HepG2 (cell line): ENCODE data around the gene MICALL2. TPM values are rescaled to one million over a fixed set of nuclear protein-coding genes. Genes with fewer than 3 reads are reported as not detected.

Source experiments
- CENPT ChIP-seq: sonication (generic); formaldehyde crosslinking; IDR thresholded peaks from 2 replicates; pipeline ENCODE4 v1.8.0; 2022; ENCODE audit warnings: low read depth, mild to moderate bottlenecking, moderate library complexity, missing genetic modification reagents
- FOXC1 ChIP-seq: sonication (generic); formaldehyde crosslinking; IDR thresholded peaks from 2 replicates; pipeline ENCODE4 v1.8.0; 2022; ENCODE audit warnings: mild to moderate bottlenecking, missing genetic modification reagents, borderline replicate concordance
- HES4 ChIP-seq: sonication (generic); formaldehyde crosslinking; IDR thresholded peaks from 2 replicates; pipeline ENCODE4 v1.9.0; 2021; ENCODE audit warnings: mild to moderate bottlenecking, missing genetic modification reagents, borderline replicate concordance
- MTA3 ChIP-seq: sonication (generic); formaldehyde crosslinking; IDR thresholded peaks from 2 replicates; pipeline ENCODE4 v1.4.0; 2020; ENCODE audit warnings: missing genetic modification reagents
- NPAS2 ChIP-seq: sonication (generic); formaldehyde crosslinking; IDR thresholded peaks from 2 replicates; pipeline ENCODE4 v1.8.0; 2022; ENCODE audit warnings: mild to moderate bottlenecking, missing genetic modification reagents, borderline replicate concordance
- NR0B2 ChIP-seq: sonication (generic); formaldehyde crosslinking; IDR thresholded peaks from 2 replicates; pipeline ENCODE4 v1.4.0; 2020; ENCODE audit warnings: mild to moderate bottlenecking, missing genetic modification reagents
- POGK ChIP-seq: sonication (generic); formaldehyde crosslinking; conservative IDR thresholded peaks from 2 replicates; pipeline ENCODE4 v1.8.0; 2022; ENCODE audit warnings: mild to moderate bottlenecking, moderate library complexity, missing genetic modification reagents
- SIX1 ChIP-seq: sonication (generic); formaldehyde crosslinking; IDR thresholded peaks from 2 replicates; pipeline ENCODE4 v1.4.0; 2020; ENCODE audit warnings: missing genetic modification reagents, borderline replicate concordance
- XRCC5 ChIP-seq: fragments of 200-400 bp; formaldehyde crosslinking; optimal IDR thresholded peaks from 2 replicates; pipeline ENCODE3; 2017; ENCODE audit warnings: mild to moderate bottlenecking, low read length
- ZBED4 ChIP-seq: sonication (generic); formaldehyde crosslinking; IDR thresholded peaks from 2 replicates; pipeline ENCODE4 v1.4.0; 2020; ENCODE audit warnings: missing genetic modification reagents, borderline replicate concordance
- ZFP36L2 ChIP-seq: sonication (generic); formaldehyde crosslinking; IDR thresholded peaks from 2 replicates; pipeline ENCODE4 v1.4.0; 2020; ENCODE audit warnings: missing genetic modification reagents
- ZHX2 ChIP-seq, 2 experiments: sonication (generic) in 1 of 2; formaldehyde crosslinking in 1 of 2; IDR thresholded peaks; 2 replicates each; pipeline versions ENCODE4 v1.6.1 to v1.9.0; 2014 to 2022; ENCODE audit warnings: antibody characterized with exemption in 1 of 2, borderline replicate concordance in 1 of 2, inconsistent platforms in 1 of 2, low read depth in 1 of 2, missing genetic modification reagents in 1 of 2
- ZNF350 ChIP-seq: sonication (generic); formaldehyde crosslinking; IDR thresholded peaks from 2 replicates; pipeline ENCODE4 v1.4.0; 2020; ENCODE audit warnings: mild to moderate bottlenecking, low read depth, missing genetic modification reagents, borderline replicate concordance
- ZNF773 ChIP-seq: sonication (generic); formaldehyde crosslinking; IDR thresholded peaks from 2 replicates; pipeline ENCODE4 v1.4.0; 2020; ENCODE audit warnings: missing genetic modification reagents, borderline replicate concordance
- polyA plus RNA-seq, 8 experiments: library from polyadenylated mRNA; depleted of rRNA in 3 of 8; stranded (reverse) in 7 of 8; unstranded in 1 of 8; fragments of >200 nt; fragmentation: Illumina TruSeq in 4 of 8; extraction: Trizol in 4 of 8; gene quantifications; 2 replicates each; pipeline versions ENCODE4 v1.2.1 to v1.2.3, GENCODE V29; 2011 to 2016; ENCODE audit warnings: low read depth in 4 of 8, missing spikeins in 1 of 8, mixed read lengths in 1 of 8; ENCODE audit not compliant: insufficient read depth in 1 of 8
- total RNA-seq, 5 experiments: library from RNA; depleted of rRNA; stranded (reverse); fragments of >200 nt; fragmentation: Illumina TruSeq; extraction: Trizol; gene quantifications; 2 replicates each; pipeline ENCODE4 v1.2.3, GENCODE V29; 2016; ENCODE audit warnings: low read depth in 1 of 5

The MICALL2 gene
- total and polyA plus RNA-seq, 2 of the 13 experiments (the other 11 are each of a cell fraction or from before 2014, with no cell fraction given) = 5.8 to 12.4 TPM

- TF ChIP-seq POGK (CRISPR knock-in tag) (no peak), NPAS2 (CRISPR knock-in tag) (no peak), SIX1 (CRISPR knock-in tag) (no peak), ZNF350 (no peak), XRCC5 (peak; percentile 67), ZNF773 (CRISPR knock-in tag) (no peak), ZHX2 (IDR thresholded peaks at IDR 0.05; ENCODE audit: low read depth) (no peak), ZHX2 (CRISPR knock-in tag; IDR thresholded peaks at IDR 0.05; ENCODE audit: borderline replicate concordance) (no peak), ZFP36L2 (CRISPR knock-in tag) (no peak), ZBED4 (CRISPR knock-in tag) (no peak), NR0B2 (CRISPR knock-in tag) (no peak), MTA3 (no peak), HES4 (CRISPR knock-in tag) (no peak), CENPT (CRISPR knock-in tag) (0 out of 2 replicates have a peak, but pooled peaks have one; percentile 40), FOXC1 (CRISPR knock-in tag) (no peak)
These were observed 26.7 kb downstream of the MICALL2 start (continued) for GRCh38 chr7:1432411-1433082.
